Trophoblast cell (in vitro differentiated cells and primary cell): ENCODE measurements around the gene EBF3.

Source experiments
- DNase-seq, 2 donors: peaks; one replicate each; pipeline ENCODE4 v3.0.0-alpha.2; 2016
- H2AFZ ChIP-seq: 2 replicates; pipeline ENCODE4 v1.6.1; 2013; ENCODE audit warnings: low read length, moderate library complexity, mild to moderate bottlenecking; ENCODE audit not compliant: insufficient read depth, poor library complexity
- H2AK5ac ChIP-seq: 2 replicates; pipeline ENCODE4 v1.6.1; 2013; ENCODE audit warnings: mild to moderate bottlenecking, low read length
- H2BK120ac ChIP-seq: 2 replicates; pipeline ENCODE4 v1.6.1; 2013; ENCODE audit warnings: low read length, mild to moderate bottlenecking, moderate library complexity; ENCODE audit not compliant: insufficient read depth, poor library complexity
- H2BK12ac ChIP-seq: 2 replicates; pipeline ENCODE4 v1.6.1; 2013; ENCODE audit warnings: mild to moderate bottlenecking, low read length, moderate library complexity
- H2BK5ac ChIP-seq: 2 replicates; pipeline ENCODE4 v1.6.1; 2013; ENCODE audit warnings: low read length, low read depth, moderate library complexity, mild to moderate bottlenecking; ENCODE audit not compliant: poor library complexity
- H3K14ac ChIP-seq: 2 replicates; pipeline ENCODE4 v1.6.1; 2013; ENCODE audit warnings: mild to moderate bottlenecking, low read length
- H3K18ac ChIP-seq: 2 replicates; pipeline ENCODE4 v1.6.1; 2013; ENCODE audit warnings: mild to moderate bottlenecking, low read length
- H3K23ac ChIP-seq: 2 replicates; pipeline ENCODE4 v1.6.1; 2013; ENCODE audit warnings: low read length
- H3K27ac ChIP-seq: 2 replicates; pipeline ENCODE4 v1.5.1; 2013; ENCODE audit warnings: low read depth, mild to moderate bottlenecking, inconsistent platforms, low read length, moderate library complexity
- H3K27me3 ChIP-seq: 2 replicates; pipeline ENCODE4 v1.6.1; 2013; ENCODE audit warnings: inconsistent platforms, mild to moderate bottlenecking, low read length, moderate library complexity; ENCODE audit not compliant: insufficient read depth
- H3K36me3 ChIP-seq, 2 experiments: 1 replicate in 1 of 2; 2 replicates in 1 of 2; pipeline ENCODE4 v1.6.1; 2013; ENCODE audit warnings: low read length in 2 of 2, mild to moderate bottlenecking in 2 of 2, moderate library complexity in 1 of 2; ENCODE audit not compliant: insufficient read depth in 2 of 2, control insufficient read depth in 1 of 2
- H3K4ac ChIP-seq: 2 replicates; pipeline ENCODE4 v1.6.1; 2013; ENCODE audit warnings: low read depth, mild to moderate bottlenecking, low read length, moderate library complexity
- H3K4me1 ChIP-seq, 2 experiments: 1 replicate in 1 of 2; 2 replicates in 1 of 2; pipeline ENCODE4 v1.6.1; 2013; ENCODE audit warnings: low read length in 2 of 2, mild to moderate bottlenecking in 2 of 2, moderate library complexity in 1 of 2; ENCODE audit not compliant: insufficient read depth in 2 of 2, control insufficient read depth in 1 of 2
- H3K4me2 ChIP-seq: 2 replicates; pipeline ENCODE4 v1.6.1; 2013; ENCODE audit warnings: inconsistent platforms, mild to moderate bottlenecking, low read length, moderate library complexity
- H3K4me3 ChIP-seq: 2 replicates; pipeline ENCODE4 v1.5.1; 2013; ENCODE audit warnings: mild to moderate bottlenecking, low read depth, low read length, inconsistent platforms
- H3K79me1 ChIP-seq: one replicate; pipeline ENCODE4 v1.6.1; 2013; ENCODE audit warnings: low read length
- H3K79me2 ChIP-seq: 2 replicates; pipeline ENCODE4 v1.6.1; 2013; ENCODE audit warnings: low read length, mild to moderate bottlenecking; ENCODE audit not compliant: control insufficient read depth, insufficient read depth, poor library complexity
- H3K9ac ChIP-seq: 2 replicates; pipeline ENCODE4 v1.6.1; 2013; ENCODE audit warnings: mild to moderate bottlenecking, low read length
- H3K9me3 ChIP-seq: 2 replicates; pipeline ENCODE4 v1.6.1; 2013; ENCODE audit warnings: low read depth, mild to moderate bottlenecking, control low read depth, inconsistent platforms, low read length; ENCODE audit not compliant: insufficient read depth
- H4K12ac ChIP-seq: 2 replicates; pipeline ENCODE4 v1.6.1; 2013; ENCODE audit warnings: low read depth, mild to moderate bottlenecking, low read length, moderate library complexity
- H4K8ac ChIP-seq: 2 replicates; pipeline ENCODE4 v1.6.1; 2013; ENCODE audit warnings: low read depth, mild to moderate bottlenecking, low read length, moderate library complexity
- H4K91ac ChIP-seq: one replicate; pipeline ENCODE4 v1.6.1; 2013; ENCODE audit warnings: low read depth, mild to moderate bottlenecking, low read length, moderate library complexity
- WGBS: extraction: QIAGEN DNeasy Blood & Tissue Kit; methylation state at CpG from one replicate; pipeline ENCODE4 v1.1.7; 2013; ENCODE audit warnings: missing lambda C conversion rate; ENCODE audit not compliant: insufficient read length, insufficient coverage; ENCODE audit errors: extremely low coverage; 5-methylcytosine and 5-hydroxymethylcytosine counted together

Gene EBF3

DNA sequence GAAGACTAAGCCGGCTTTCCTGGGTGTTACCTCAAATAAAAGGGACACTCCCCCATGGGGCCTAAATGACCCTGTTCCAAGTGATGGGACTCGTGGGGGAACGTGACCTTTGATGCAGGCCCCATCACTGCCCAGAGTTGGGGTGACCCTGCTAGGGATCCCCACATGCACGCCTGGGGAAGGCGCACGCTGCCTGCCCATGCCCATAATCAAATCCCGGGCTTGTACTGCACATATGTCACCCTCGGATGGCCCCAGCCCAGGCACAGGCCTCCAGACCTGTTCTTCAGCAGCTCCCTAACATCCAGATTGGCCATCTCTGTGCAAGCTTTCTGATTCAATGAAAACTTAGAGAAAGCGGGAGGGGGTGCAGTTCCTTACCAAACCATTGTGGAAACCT is 14.7 kb downstream of the EBF3 start:
- Histone ChIP-seq H3K4ac (no peak overlapping the region), H4K12ac (no peak overlapping the region), H2AK5ac (no peak overlapping the region), H2BK12ac (no peak overlapping the region), H3K4me3 (no peak overlapping the region), H3K36me3 (no peaks in the 10 kb centered on the region), H3K18ac (no peak overlapping the region), H3K79me1 (no peaks in the 10 kb centered on the region), H3K27ac (no peak overlapping the region), H2AFZ (no peak overlapping the region), H3K23ac (no peak overlapping the region), H3K4me2 (no peak overlapping the region), H4K91ac (no peak overlapping the region), H3K79me2 (no peaks in the 10 kb centered on the region), H3K14ac (no peak overlapping the region), H3K9ac (no peak overlapping the region), H3K4me1 (peaks cover 0 to 2% of the 10 kb centered on the region in 2 experiments), H3K27me3 (no peaks in the 10 kb centered on the region), H2BK5ac (no peak overlapping the region), H2BK120ac (no peak overlapping the region), H3K9me3 (no peaks in the 10 kb centered on the region), H4K8ac (no peak overlapping the region)
- no CpG with 5 or more reads among the region's 9 CpGs for WGBS
- no peak for DNase-seq

DNA sequence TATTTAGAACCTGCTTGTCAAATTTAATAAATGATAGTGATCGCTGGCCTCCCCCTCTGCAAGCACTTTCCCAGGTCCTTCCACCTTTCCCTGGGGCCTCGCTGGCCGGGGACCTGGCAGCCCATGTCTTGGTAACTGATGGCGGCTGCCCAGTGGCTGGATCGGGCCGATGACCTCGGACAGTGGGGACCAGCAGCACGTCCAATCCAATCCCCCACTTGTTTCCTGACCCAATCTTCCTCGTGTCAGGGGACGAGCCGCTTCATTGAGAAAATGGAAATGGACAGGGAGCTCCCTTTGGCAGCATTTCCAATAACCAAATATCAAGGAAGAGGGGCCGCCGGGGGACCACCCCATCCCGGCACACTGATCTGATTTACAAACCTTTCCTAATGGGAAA is 17.2 kb downstream of the EBF3 start:
- no peak overlapping the region for H4K12ac ChIP-seq
- H3K14ac ChIP-seq = no peak overlapping the region
- H3K79me1 ChIP-seq = no peaks in the 10 kb centered on the region
- no peak overlapping the region for H3K4me3 ChIP-seq
- H3K9ac ChIP-seq = no peak overlapping the region
- no peak overlapping the region for H2BK120ac ChIP-seq
- H4K8ac ChIP-seq = no peak overlapping the region
- WGBS = no CpG with 5 or more reads among the region's 14 CpGs
- H3K4me2 ChIP-seq = no peak overlapping the region
- no peak overlapping the region for H2BK12ac ChIP-seq
- no peak overlapping the region for H2AK5ac ChIP-seq
- no peak overlapping the region for H2BK5ac ChIP-seq
- H3K4ac ChIP-seq = no peak overlapping the region
- H3K23ac ChIP-seq = no peak overlapping the region
- H2AFZ ChIP-seq = no peak overlapping the region
- H3K4me1 ChIP-seq = peaks cover 0 to 2% of the 10 kb centered on the region in 2 experiments
- no peaks in the 10 kb centered on the region for H3K27me3 ChIP-seq
- no peaks in the 10 kb centered on the region for H3K79me2 ChIP-seq
- H3K27ac ChIP-seq = no peak overlapping the region
- H3K9me3 ChIP-seq = no peaks in the 10 kb centered on the region
- H3K18ac ChIP-seq = no peak overlapping the region
- no peak overlapping the region for H4K91ac ChIP-seq
- no peaks in the 10 kb centered on the region for H3K36me3 ChIP-seq
- no peak for DNase-seq

DNA sequence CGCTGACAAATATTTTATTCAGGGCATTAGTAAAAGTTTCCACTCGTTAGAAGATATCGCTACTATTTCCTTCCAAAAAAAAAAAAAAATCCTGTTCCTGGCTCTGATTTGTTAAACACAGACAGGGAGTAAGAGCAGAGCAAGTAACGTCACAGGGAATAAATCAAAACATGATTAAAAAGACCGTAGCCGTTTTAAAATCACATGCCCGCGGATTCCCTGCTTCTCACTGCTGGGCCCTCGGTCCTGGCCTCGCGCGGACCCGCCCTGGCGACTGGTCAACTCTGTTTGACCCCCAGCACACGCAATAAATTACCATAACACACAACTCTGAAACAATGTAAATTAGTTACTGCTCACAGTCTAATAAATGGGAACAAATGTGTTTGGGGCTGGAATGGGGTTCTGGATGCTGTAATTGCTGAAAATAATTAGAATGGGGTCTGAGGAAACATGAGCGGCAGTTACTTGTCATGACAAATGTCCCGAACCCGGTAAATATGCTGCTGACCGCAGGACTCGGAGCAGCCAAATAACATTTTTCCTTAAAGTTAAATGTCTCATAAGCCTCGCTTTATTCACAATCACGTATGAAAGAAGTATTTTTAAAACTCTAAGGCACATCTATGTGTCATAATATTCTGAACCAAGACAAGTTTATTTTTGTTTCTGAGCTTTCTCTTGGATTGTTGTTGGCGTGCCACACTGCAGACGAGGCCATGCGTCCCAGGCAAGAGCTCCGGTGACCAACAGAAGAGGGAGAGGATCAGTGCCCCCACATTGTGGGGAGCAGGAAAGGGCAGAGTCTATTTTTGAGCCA is 17.9 kb downstream of the EBF3 start:
- Histone ChIP-seq H2AFZ (no peak overlapping the region), H3K4me2 (no peak overlapping the region), H3K9ac (no peak overlapping the region), H3K79me1 (no peaks in the 10 kb centered on the region), H3K36me3 (no peaks in the 10 kb centered on the region), H3K9me3 (no peaks in the 10 kb centered on the region), H2BK120ac (no peak overlapping the region), H2AK5ac (no peak overlapping the region), H2BK12ac (no peak overlapping the region), H4K12ac (no peak overlapping the region), H3K4ac (no peak overlapping the region), H3K18ac (no peak overlapping the region), H4K91ac (no peak overlapping the region), H3K14ac (no peak overlapping the region), H3K27me3 (no peaks in the 10 kb centered on the region), H3K4me1 (peaks cover 0 to 2% of the 10 kb centered on the region in 2 experiments), H4K8ac (no peak overlapping the region), H2BK5ac (no peak overlapping the region), H3K27ac (no peak overlapping the region), H3K23ac (no peak overlapping the region), H3K79me2 (no peaks in the 10 kb centered on the region), H3K4me3 (no peak overlapping the region)
- no CpG with 5 or more reads among the region's 26 CpGs for WGBS
- no peak for DNase-seq

DNA sequence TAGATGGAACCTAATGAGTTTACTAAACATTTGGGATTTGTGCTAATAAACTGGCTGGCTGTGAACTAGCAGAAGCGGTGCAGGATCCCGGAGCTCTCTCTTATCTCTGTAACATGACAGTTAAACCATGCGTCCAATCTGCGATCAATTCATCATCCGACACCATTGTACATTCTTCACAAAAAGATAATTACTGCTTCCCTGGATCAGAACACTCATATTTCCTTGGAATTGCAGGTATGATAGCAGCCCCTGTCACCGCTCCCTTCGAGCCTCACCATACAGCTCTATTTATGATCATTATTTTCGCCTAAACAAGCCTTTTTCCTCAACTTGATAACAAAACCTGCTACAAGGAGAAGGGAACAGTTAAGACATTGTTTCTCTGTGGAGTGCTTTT is 18.5 kb downstream of the EBF3 start:
- H4K12ac ChIP-seq = no peak overlapping the region
- no peak overlapping the region for H4K91ac ChIP-seq
- no peaks in the 10 kb centered on the region for H3K79me2 ChIP-seq
- H2BK5ac ChIP-seq = no peak overlapping the region
- no peaks in the 10 kb centered on the region for H3K36me3 ChIP-seq
- H2AK5ac ChIP-seq = no peak overlapping the region
- H3K9me3 ChIP-seq = no peaks in the 10 kb centered on the region
- H2BK120ac ChIP-seq = no peak overlapping the region
- H2BK12ac ChIP-seq = no peak overlapping the region
- H3K27me3 ChIP-seq = no peaks in the 10 kb centered on the region
- H3K79me1 ChIP-seq = no peaks in the 10 kb centered on the region
- H3K4me3 ChIP-seq = no peak overlapping the region
- DNase-seq = no peak
- no peak overlapping the region for H4K8ac ChIP-seq
- H3K4ac ChIP-seq = no peak overlapping the region
- H3K23ac ChIP-seq = no peak overlapping the region
- peaks cover 0 to 2% of the 10 kb centered on the region in 2 experiments for H3K4me1 ChIP-seq
- H3K9ac ChIP-seq = no peak overlapping the region
- no CpG with 5 or more reads among the region's 8 CpGs for WGBS
- H3K4me2 ChIP-seq = no peak overlapping the region
- no peak overlapping the region for H3K14ac ChIP-seq
- no peak overlapping the region for H3K18ac ChIP-seq
- no peak overlapping the region for H3K27ac ChIP-seq
- no peak overlapping the region for H2AFZ ChIP-seq
